DMS153 treated with DMSO at 0.1 percent for 48 hours (cell line): Measurements from ENCODE around the gene PNPLA6.

Experiments
- DNase-seq: peaks from one replicate; lab custom pipeline; 2025; ENCODE audit not compliant: unreplicated experiment; lab: John Stamatoyannopoulos, UW

The PNPLA6 gene

GRCh38 chr19:7515110-7515644 is 20.3 kb upstream of the PNPLA6 start:
- DNase-seq = no peak

GRCh38 chr19:7515645-7516151 is 19.8 kb upstream of the PNPLA6 start, which contains the start of gene ZNF358:
Gene ZNF358, plus strand, starts transcription at chr19:7516103. Its CDS starts 3,140 bp downstream, at chr19:7519243.
- peak; percentile 30 for DNase-seq

GRCh38 chr19:7516333-7516732 is 19.2 kb upstream of the PNPLA6 start:
- DNase-seq = no peak

- DNase-seq = no peak
These were observed 18.6 kb upstream of the PNPLA6 start for GRCh38 chr19:7516878-7517277.

GRCh38 chr19:7519361-7520130 is 16.0 kb upstream of the PNPLA6 start:
- no peak for DNase-seq

GRCh38 chr19:7520131-7521051 is 15.1 kb upstream of the PNPLA6 start:
- no peak for DNase-seq

- DNase-seq = no peak
These were observed 13.9 kb upstream of the PNPLA6 start for GRCh38 chr19:7521551-7522071.

- peak; percentile 91 for DNase-seq
These were observed 13.2 kb upstream of the PNPLA6 start, which contains the start of gene MCOLN1 for GRCh38 chr19:7522072-7522922. Gene MCOLN1, plus strand, starts transcription at chr19:7522624. Its CDS starts 127 bp downstream, at chr19:7522751.

GRCh38 chr19:7522923-7523667 is 12.4 kb upstream of the PNPLA6 start:
- no peak for DNase-seq

- DNase-seq = no peak
These were observed 11.0 kb upstream of the PNPLA6 start for GRCh38 chr19:7524523-7524922.

GRCh38 chr19:7524992-7525739 is 10.4 kb upstream of the PNPLA6 start:
- DNase-seq = no peak

GRCh38 chr19:7526059-7526929 is 9.2 kb upstream of the PNPLA6 start:
- no peak for DNase-seq

- DNase-seq = no peak
These were observed 7.9 kb upstream of the PNPLA6 start for GRCh38 chr19:7527516-7528191.

- DNase-seq = no peak
These were observed 7.4 kb upstream of the PNPLA6 start for GRCh38 chr19:7528192-7528519.

- DNase-seq = no peak
These were observed 6.8 kb upstream of the PNPLA6 start for GRCh38 chr19:7528522-7529245.

- no peak for DNase-seq
These were observed 6.3 kb upstream of the PNPLA6 start for GRCh38 chr19:7529246-7529600.
